HEK293 (cell line): ENCODE measurements around the gene FAM9A.

Experiments
- CTCF ChIA-PET: fragments of 350-600 bp; formaldehyde crosslinking; extraction: SDS; loops from one replicate; lab custom pipeline; 2021; ENCODE audit warnings: antibody characterized with exemption; lab: Yijun Ruan, JAX
- POLR2A ChIA-PET: fragments of 300-600 bp; formaldehyde crosslinking; extraction: SDS; loops from one replicate; lab custom pipeline; 2020; ENCODE audit warnings: antibody characterized with exemption, inconsistent platforms; lab: Yijun Ruan, JAX
- H3K27ac ChIP-seq: fragments of 200-500 bp; sonication (Bioruptor generic); 2 replicates; pipeline ENCODE4 v1.5.1; 2014; ENCODE audit warnings: low read depth, low read length, control low read depth, inconsistent platforms; ENCODE audit errors: extremely low read depth
- H3K36me3 ChIP-seq, 2 experiments: fragments of 200-500 bp in 1 of 2; sonication (Bioruptor generic) in 1 of 2; 1 replicate in 1 of 2; 2 replicates in 1 of 2; pipeline ENCODE4 v1.5.1; 2014 to 2017; ENCODE audit warnings: inconsistent platforms in 2 of 2, low read length in 2 of 2; ENCODE audit not compliant: control insufficient read depth in 2 of 2, insufficient read depth in 1 of 2
- H3K4me1 ChIP-seq: fragments of 200-500 bp; sonication (Bioruptor generic); 2 replicates; pipeline ENCODE4 v1.5.1; 2014; ENCODE audit warnings: mild to moderate bottlenecking, low read length, inconsistent platforms; ENCODE audit not compliant: control insufficient read depth, insufficient read depth
- H3K4me3 ChIP-seq: 2 replicates; pipeline ENCODE4 v1.5.1; 2011; ENCODE audit warnings: low read depth, mild to moderate bottlenecking, control low read depth, low read length, moderate library complexity
- H3K9me3 ChIP-seq: fragments of 200-500 bp; sonication (Bioruptor generic); 2 replicates; pipeline ENCODE4 v1.5.1; 2014; ENCODE audit warnings: low read depth, low read length, inconsistent platforms; ENCODE audit not compliant: control insufficient read depth, insufficient read depth
- HOXA7 ChIP-seq: sonication (generic); formaldehyde crosslinking; IDR thresholded peaks from 2 replicates; pipeline ENCODE4 v1.8.1; 2022; ENCODE audit warnings: missing genetic modification reagents, borderline replicate concordance
- KLF9 ChIP-seq: fragments of 450-650 bp; formaldehyde crosslinking; IDR thresholded peaks from 2 replicates; pipeline ENCODE4 v1.5.1; 2016; ENCODE audit warnings: missing biosample characterization, missing genetic modification characterization, low read depth
- RBAK ChIP-seq: fragments of 450-650 bp; formaldehyde crosslinking; IDR thresholded peaks from 2 replicates; pipeline ENCODE4 v1.5.1; 2016; ENCODE audit warnings: missing biosample characterization, missing genetic modification characterization
- ZFP3 ChIP-seq: fragments of 450-650 bp; formaldehyde crosslinking; IDR thresholded peaks from 2 replicates; pipeline ENCODE4 v1.5.1; 2016; ENCODE audit warnings: low read depth, missing biosample characterization, missing genetic modification characterization
- ZNF138 ChIP-seq: fragments of 450-650 bp; formaldehyde crosslinking; IDR thresholded peaks from 2 replicates; pipeline ENCODE4 v1.5.1; 2016; ENCODE audit warnings: missing biosample characterization, missing genetic modification characterization, borderline replicate concordance
- ZNF16 ChIP-seq: fragments of 450-650 bp; formaldehyde crosslinking; IDR thresholded peaks from 2 replicates; pipeline ENCODE4 v1.5.1; 2016; ENCODE audit warnings: low read depth, missing biosample characterization, missing genetic modification characterization
- ZNF239 ChIP-seq: fragments of 450-650 bp; formaldehyde crosslinking; IDR thresholded peaks from 2 replicates; pipeline ENCODE4 v1.5.1; 2016; ENCODE audit warnings: missing biosample characterization, missing genetic modification characterization
- ZNF354C ChIP-seq: fragments of 450-650 bp; formaldehyde crosslinking; IDR thresholded peaks from 2 replicates; pipeline ENCODE4 v1.5.1; 2016; ENCODE audit warnings: missing biosample characterization, missing genetic modification characterization, low read depth, borderline replicate concordance
- ZNF529 ChIP-seq: fragments of 450-650 bp; formaldehyde crosslinking; IDR thresholded peaks from 2 replicates; pipeline ENCODE4 v1.5.1; 2017; ENCODE audit warnings: missing genetic modification characterization, missing biosample characterization; ENCODE audit not compliant: insufficient replicate concordance
- ZNF654 ChIP-seq: fragments of 450-650 bp; formaldehyde crosslinking; IDR thresholded peaks from 2 replicates; pipeline ENCODE4 v1.5.1; 2016; ENCODE audit warnings: low read depth, missing biosample characterization, missing genetic modification characterization
- ZNF747 ChIP-seq: fragments of 450-650 bp; formaldehyde crosslinking; IDR thresholded peaks from 2 replicates; pipeline ENCODE4 v1.5.1; 2016; ENCODE audit warnings: missing biosample characterization, missing genetic modification characterization
- ZNF785 ChIP-seq: fragments of 450-650 bp; formaldehyde crosslinking; IDR thresholded peaks from 2 replicates; pipeline ENCODE4 v1.5.1; 2016; ENCODE audit warnings: missing biosample characterization, missing genetic modification characterization
- ZSCAN16 ChIP-seq: fragments of 450-650 bp; formaldehyde crosslinking; IDR thresholded peaks from 2 replicates; pipeline ENCODE4 v1.5.1; 2016; ENCODE audit warnings: missing biosample characterization, missing genetic modification characterization
- TF ChIP-seq, protein P1 (sequence below): fragments of 450-650 bp; formaldehyde crosslinking; IDR thresholded peaks from 2 replicates; pipeline ENCODE4 v1.5.1; 2016; ENCODE audit warnings: missing biosample characterization, missing genetic modification characterization
- TF ChIP-seq, protein P2 (sequence below): fragments of 450-650 bp; formaldehyde crosslinking; IDR thresholded peaks from 2 replicates; pipeline ENCODE4 v1.5.1; 2016; ENCODE audit warnings: missing biosample characterization, missing genetic modification characterization
- TF ChIP-seq, protein P3 (sequence below): fragments of 450-650 bp; formaldehyde crosslinking; IDR thresholded peaks from 2 replicates; pipeline ENCODE4 v1.5.1; 2016; ENCODE audit warnings: missing biosample characterization, missing genetic modification characterization
- TF ChIP-seq, protein P4 (sequence below): fragments of 450-650 bp; formaldehyde crosslinking; IDR thresholded peaks from 2 replicates; pipeline ENCODE4 v1.5.1; 2017; ENCODE audit warnings: missing biosample characterization, missing genetic modification characterization
- TF ChIP-seq, protein P5 (sequence below): sonication (generic); formaldehyde crosslinking; IDR thresholded peaks from 2 replicates; pipeline ENCODE4 v1.8.1; 2022; ENCODE audit warnings: mild to moderate bottlenecking, moderate library complexity, missing genetic modification reagents
- TF ChIP-seq, protein P6 (sequence below): fragments of 450-650 bp; formaldehyde crosslinking; IDR thresholded peaks from 2 replicates; pipeline ENCODE4 v1.5.1; 2016; ENCODE audit warnings: missing biosample characterization, missing genetic modification characterization, borderline replicate concordance

The FAM9A gene

DNA sequence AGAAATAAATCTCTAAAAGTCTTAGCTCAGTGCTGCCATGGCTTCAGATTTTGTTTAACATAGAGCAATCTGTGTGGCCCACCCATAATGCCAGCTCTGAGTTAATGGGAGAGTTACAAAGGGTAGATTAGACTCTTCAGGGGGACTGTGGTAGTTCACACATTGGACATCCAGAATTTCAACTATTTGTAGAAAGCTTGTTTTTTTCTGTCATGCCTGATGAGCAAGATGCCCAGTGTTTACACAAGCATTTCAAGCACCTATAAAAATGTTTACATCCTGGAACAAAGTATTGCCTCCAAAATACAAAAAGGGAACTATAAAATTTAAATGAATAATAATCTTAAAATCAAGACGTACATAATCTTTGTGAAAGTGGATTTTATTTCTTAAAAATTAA lies 43.0 kb upstream of the FAM9A start:
- Histone ChIP-seq H3K36me3 (no peaks in the 10 kb centered on the region), H3K4me1 (no peaks in the 10 kb centered on the region), H3K27ac (no peak overlapping the region), H3K4me3 (no peak overlapping the region), H3K9me3 (no peaks in the 10 kb centered on the region)
- ChIA-PET CTCF (interaction anchor here (1.1 to 1.5 kb wide), 2 partner anchors 11 to 28 kb away, joined by 3 to 5 read pairs; no protein-coding TSS in a partner anchor), POLR2A (no interaction called here)
- no peak for TF ChIP-seq ZSCAN16
- no peak for TF ChIP-seq ZNF138 (tag by site-specific recombination)

DNA sequence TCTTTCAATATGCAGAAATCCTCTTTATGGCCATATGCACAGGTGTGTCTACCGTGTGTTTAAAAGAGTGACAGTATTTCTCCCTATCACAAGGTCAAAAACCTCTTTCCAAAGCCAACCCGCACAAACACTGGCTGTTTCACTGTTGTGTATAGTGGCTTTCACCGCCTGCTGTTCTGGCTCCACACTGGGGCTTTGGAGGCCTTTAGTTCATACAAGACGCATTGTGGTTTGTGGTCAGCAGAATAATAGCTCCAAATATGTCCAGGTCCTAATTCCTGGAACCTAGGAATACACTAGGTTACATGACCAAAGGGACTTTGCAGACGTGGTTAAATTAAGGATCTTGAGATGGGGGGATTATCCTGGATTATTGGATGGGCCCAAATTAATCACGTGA lies 40.7 kb upstream of the FAM9A start:
- H3K4me1 ChIP-seq: no peaks in the 10 kb centered on the region

More for the DNA sequence above, 40.7 kb upstream of the FAM9A start:
- TF ChIP-seq, protein P1, sequence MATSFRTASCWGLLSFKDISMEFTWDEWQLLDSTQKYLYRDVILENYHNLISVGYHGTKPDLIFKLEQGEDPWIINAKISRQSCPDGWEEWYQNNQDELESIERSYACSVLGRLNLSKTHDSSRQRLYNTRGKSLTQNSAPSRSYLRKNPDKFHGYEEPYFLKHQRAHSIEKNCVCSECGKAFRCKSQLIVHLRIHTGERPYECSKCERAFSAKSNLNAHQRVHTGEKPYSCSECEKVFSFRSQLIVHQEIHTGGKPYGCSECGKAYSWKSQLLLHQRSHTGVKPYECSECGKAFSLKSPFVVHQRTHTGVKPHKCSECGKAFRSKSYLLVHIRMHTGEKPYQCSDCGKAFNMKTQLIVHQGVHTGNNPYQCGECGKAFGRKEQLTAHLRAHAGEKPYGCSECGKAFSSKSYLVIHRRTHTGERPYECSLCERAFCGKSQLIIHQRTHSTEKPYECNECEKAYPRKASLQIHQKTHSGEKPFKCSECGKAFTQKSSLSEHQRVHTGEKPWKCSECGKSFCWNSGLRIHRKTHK (tag by site-specific recombination): no peak
- TF ChIP-seq ZNF16 (tag by site-specific recombination) (no peak), ZFP3 (no peak), ZNF654 (tag by site-specific recombination) (no peak), ZNF747 (tag by site-specific recombination) (no peak), HOXA7 (CRISPR knock-in tag) (no peak), RBAK (no peak), KLF9 (tag by site-specific recombination) (no peak), ZNF239 (tag by site-specific recombination) (no peak), ZNF785 (tag by site-specific recombination) (no peak), ZNF354C (tag by site-specific recombination) (no peak), ZNF529 (tag by site-specific recombination) (no peak)
- TF ChIP-seq, protein P2, sequence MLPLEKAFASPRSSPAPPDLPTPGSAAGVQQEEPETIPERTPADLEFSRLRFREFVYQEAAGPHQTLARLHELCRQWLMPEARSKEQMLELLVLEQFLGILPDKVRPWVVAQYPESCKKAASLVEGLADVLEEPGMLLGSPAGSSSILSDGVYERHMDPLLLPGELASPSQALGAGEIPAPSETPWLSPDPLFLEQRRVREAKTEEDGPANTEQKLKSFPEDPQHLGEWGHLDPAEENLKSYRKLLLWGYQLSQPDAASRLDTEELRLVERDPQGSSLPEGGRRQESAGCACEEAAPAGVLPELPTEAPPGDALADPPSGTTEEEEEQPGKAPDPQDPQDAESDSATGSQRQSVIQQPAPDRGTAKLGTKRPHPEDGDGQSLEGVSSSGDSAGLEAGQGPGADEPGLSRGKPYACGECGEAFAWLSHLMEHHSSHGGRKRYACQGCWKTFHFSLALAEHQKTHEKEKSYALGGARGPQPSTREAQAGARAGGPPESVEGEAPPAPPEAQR (tag by site-specific recombination): no peak
- TF ChIP-seq, protein P3, sequence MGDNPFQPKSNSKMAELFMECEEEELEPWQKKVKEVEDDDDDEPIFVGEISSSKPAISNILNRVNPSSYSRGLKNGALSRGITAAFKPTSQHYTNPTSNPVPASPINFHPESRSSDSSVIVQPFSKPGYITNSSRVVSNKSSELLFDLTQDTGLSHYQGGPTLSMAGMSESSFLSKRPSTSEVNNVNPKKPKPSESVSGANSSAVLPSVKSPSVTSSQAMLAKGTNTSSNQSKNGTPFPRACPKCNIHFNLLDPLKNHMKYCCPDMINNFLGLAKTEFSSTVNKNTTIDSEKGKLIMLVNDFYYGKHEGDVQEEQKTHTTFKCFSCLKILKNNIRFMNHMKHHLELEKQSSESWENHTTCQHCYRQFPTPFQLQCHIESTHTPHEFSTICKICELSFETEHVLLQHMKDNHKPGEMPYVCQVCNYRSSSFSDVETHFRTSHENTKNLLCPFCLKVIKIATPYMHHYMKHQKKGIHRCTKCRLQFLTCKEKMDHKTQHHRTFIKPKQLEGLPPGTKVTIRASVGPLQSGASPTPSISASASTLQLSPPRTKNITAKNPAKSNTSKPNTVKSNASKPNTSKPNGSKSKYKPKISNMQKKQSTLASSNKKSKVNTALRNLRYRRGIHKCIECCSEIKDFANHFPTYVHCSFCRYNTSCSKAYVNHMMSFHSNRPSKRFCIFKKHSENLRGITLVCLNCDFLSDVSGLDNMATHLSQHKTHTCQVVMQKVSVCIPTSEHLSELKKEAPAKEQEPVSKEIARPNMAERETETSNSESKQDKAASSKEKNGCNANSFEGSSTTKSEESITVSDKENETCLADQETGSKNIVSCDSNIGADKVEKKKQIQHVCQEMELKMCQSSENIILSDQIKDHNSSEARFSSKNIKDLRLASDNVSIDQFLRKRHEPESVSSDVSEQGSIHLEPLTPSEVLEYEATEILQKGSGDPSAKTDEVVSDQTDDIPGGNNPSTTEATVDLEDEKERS (tag by site-specific recombination): no peak
- TF ChIP-seq, protein P4, sequence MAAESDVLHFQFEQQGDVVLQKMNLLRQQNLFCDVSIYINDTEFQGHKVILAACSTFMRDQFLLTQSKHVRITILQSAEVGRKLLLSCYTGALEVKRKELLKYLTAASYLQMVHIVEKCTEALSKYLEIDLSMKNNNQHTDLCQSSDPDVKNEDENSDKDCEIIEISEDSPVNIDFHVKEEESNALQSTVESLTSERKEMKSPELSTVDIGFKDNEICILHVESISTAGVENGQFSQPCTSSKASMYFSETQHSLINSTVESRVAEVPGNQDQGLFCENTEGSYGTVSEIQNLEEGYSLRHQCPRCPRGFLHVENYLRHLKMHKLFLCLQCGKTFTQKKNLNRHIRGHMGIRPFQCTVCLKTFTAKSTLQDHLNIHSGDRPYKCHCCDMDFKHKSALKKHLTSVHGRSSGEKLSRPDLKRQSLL (tag by site-specific recombination): no peak
- TF ChIP-seq, protein P5, sequence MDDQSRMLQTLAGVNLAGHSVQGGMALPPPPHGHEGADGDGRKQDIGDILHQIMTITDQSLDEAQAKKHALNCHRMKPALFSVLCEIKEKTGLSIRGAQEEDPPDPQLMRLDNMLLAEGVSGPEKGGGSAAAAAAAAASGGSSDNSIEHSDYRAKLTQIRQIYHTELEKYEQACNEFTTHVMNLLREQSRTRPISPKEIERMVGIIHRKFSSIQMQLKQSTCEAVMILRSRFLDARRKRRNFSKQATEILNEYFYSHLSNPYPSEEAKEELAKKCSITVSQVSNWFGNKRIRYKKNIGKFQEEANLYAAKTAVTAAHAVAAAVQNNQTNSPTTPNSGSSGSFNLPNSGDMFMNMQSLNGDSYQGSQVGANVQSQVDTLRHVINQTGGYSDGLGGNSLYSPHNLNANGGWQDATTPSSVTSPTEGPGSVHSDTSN: no peak
- TF ChIP-seq, protein P6, sequence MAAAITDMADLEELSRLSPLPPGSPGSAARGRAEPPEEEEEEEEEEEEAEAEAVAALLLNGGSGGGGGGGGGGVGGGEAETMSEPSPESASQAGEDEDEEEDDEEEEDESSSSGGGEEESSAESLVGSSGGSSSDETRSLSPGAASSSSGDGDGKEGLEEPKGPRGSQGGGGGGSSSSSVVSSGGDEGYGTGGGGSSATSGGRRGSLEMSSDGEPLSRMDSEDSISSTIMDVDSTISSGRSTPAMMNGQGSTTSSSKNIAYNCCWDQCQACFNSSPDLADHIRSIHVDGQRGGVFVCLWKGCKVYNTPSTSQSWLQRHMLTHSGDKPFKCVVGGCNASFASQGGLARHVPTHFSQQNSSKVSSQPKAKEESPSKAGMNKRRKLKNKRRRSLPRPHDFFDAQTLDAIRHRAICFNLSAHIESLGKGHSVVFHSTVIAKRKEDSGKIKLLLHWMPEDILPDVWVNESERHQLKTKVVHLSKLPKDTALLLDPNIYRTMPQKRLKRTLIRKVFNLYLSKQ: no peak
- no peaks in the 10 kb centered on the region for H3K9me3 ChIP-seq
- H3K27ac ChIP-seq: no peak overlapping the region
- ChIA-PET CTCF (interaction anchor here (1.5 kb wide), 1 partner anchor 26 kb away, joined by 3 read pairs; no protein-coding TSS in a partner anchor), POLR2A (no interaction called here)
- H3K36me3 ChIP-seq: no peaks in the 10 kb centered on the region
- no peak overlapping the region for H3K4me3 ChIP-seq
